GM10847 (cell line): ENCODE results near the gene MAGEC2.

Experiments
- POLR2A ChIP-seq: IDR thresholded peaks from 2 replicates; pipeline ENCODE4 v1.6.1; 2011; ENCODE audit not compliant: insufficient read length; ENCODE audit errors: extremely low read depth

Gene MAGEC2

GRCh38 chrX:142204522-142205433, at the start of gene MAGEC2:
TSS of gene MAGEC2 (minus strand) at chrX:142205290. CDS start at chrX:142203987, 1,303 bp downstream.
- no peak for TF ChIP-seq POLR2A

GRCh38 chrX:142251680-142252079, 46.6 kb upstream of the MAGEC2 start:
- TF ChIP-seq POLR2A = no peak

DNA sequence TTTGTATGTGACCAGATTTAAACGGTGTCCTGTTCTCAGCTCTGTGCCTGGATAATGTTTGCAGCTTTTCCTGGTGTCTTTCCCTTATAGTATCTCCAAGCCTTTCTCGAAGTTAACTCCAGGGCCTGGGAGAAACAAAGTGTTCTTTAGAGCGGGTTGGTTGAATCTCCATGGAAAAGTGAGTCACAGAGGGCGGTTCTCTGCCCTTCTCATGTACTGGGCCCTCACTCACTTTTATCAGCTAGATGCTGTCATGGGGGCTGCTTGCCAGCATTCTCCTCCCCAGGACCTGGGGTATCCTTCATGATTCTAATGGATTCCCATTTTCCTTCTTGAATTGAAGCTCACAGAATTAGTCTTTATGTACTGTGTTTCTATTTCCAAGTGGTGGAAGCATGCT, 46.1 kb upstream of the MAGEC2 start:
- no peak for TF ChIP-seq POLR2A

DNA sequence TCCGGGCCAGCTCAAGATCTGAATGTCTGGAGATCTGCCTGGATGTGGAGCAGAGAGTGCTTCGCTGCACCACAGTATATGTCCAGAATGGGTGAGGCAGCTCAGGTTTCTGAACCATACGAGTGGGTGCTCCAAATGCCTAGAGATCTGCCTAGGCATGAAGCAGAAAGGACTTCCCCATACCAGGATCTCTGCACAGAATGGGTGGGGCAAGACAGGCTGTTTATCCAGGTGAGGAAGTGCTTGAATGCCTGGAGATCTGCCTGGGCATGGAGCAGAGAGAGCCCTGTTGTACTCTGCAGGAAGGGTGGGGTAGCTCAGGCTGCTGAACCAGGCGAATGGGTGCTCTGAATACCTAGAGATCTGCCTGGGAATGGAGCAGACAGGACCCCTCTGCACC, 45.4 kb upstream of the MAGEC2 start:
- no peak for TF ChIP-seq POLR2A

GRCh38 chrX:142249721-142250120, 44.6 kb upstream of the MAGEC2 start:
- no peak for TF ChIP-seq POLR2A

GRCh38 chrX:142244568-142244967, 39.5 kb upstream of the MAGEC2 start:
- no peak for TF ChIP-seq POLR2A

DNA sequence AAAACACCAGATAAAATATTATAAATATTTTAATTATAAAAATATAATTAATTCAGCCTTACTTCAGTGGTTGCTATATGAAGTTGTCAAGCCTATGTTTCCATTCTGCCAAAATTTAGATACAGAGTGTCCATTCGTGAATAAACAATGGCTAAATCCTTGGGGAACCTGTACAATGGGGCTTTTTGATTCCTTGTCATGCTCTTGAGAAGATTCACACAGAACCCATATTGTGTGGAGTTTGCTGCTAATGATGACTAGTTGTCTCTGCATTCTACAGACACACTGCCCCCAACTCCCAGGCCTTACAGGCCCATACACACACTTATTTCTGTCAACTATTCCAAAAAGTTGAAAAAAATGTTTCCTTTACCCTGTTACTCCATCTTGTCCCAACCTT, 33.4 kb upstream of the MAGEC2 start:
- TF ChIP-seq POLR2A = no peak

DNA sequence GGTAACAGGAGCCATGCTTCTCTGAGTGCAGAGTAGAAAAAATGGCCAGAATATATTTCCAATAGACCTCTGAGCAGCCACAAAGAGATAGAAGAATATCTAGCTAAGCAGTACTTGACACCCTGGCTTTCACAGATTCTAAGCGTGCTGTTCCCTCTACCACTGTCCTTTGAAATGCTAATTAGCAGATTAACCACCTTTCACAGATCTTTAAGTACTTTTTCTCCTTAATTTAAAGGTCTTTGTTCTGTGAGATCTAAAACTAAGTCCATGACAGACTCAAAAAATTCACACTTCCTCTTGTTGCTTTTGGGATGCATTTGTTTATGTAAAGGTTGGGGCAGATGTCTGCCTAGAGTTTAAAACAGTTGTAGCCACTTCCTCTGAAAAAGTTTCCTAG, 28.3 kb upstream of the MAGEC2 start:
- no peak for TF ChIP-seq POLR2A

- no peak for TF ChIP-seq POLR2A
Measured at GRCh38 chrX:142214081-142214480, 9.0 kb upstream of the MAGEC2 start.

GRCh38 chrX:142201113-142201512, 4.0 kb downstream of the MAGEC2 start:
- no peak for TF ChIP-seq POLR2A

DNA sequence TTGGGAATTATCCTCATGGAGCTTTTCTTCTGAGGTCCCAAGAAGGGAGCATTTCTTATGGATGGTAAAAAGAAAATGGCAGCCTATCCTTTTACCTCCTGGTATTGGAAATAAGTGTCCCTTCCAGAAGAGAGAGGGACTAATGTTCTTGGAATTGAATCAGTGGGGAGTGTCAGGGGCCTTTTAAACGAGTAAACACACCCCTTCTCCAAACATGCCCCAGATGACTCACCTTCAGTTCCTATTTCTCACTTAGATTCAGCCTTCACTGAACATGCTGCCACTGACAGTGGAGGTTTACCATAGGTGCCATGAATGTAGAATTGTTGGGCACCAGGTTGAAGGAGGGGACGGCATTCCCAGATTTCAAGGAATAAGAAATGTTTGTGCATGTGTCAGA, 19.0 kb downstream of the MAGEC2 start:
- no peak for TF ChIP-seq POLR2A

GRCh38 chrX:142184756-142185602, 20.1 kb downstream of the MAGEC2 start:
- TF ChIP-seq POLR2A = no peak

DNA sequence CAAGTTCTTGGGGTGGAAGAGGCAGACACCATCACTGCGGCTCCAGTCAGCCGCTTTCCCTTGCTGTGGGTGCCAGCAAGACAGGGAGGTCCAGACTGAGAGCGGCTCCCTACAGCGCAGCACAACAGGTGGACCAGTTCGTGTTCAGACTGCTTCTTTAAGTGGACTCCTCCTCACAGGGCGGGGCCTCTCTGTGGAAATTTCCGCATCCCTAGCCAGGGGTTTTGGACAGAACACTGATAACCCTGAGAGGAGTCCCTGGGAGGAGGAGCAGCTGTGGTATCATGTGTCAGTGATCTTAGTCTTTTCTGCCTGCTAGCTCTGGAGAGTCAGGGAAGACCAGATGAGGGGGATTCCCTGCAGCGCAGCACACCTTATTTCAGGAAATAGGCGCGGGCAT, 48.5 kb downstream of the MAGEC2 start:
- TF ChIP-seq POLR2A = no peak
